Liver (tissue), 6 donors: ENCODE results near the gene IMPA2. TPM values are rescaled to one million over a fixed set of nuclear protein-coding genes. Genes with fewer than 3 reads are reported as not detected.

ENCODE experiments used
- REST ChIP-seq: IDR thresholded peaks from 2 replicates; pipeline ENCODE4 v1.6.1; 2016; ENCODE audit warnings: antibody characterized with exemption, mild to moderate bottlenecking
- polyA plus RNA-seq, 2 donors: library from polyadenylated mRNA; stranded (reverse) in 1 of 2; unstranded in 1 of 2; fragments of 200-250 nt in 1 of 2; fragments of >200 nt in 1 of 2; fragmentation: Nextera tagmentation in 1 of 2; extraction: Ambion mirVana in 1 of 2; gene quantifications; one replicate each; pipeline versions ENCODE4 v1.2.1 to v1.2.3, GENCODE V29; 2013 to 2015
- small RNA-seq: library from RNA; depleted of rRNA; stranded (forward); fragments of <200 nt; gene quantifications from one replicate; pipeline ENCODE3, GENCODE V24; 2014
- total RNA-seq, 2 donors: library from RNA; depleted of rRNA; stranded (reverse); fragments of >200 nt; gene quantifications; one replicate each; pipeline ENCODE4 v1.2.3, GENCODE V29; 2014
- donor health status: healthy.
- donor health status: healthy.
- donor health status: healthy.

IMPA2 gene
- total and polyA plus RNA-seq, 4 donors: 27.5 to 55.8 (median 48.2) TPM

GRCh38 chr18:12079491-12080237, 98.4 kb downstream of the IMPA2 start (continued):
- TF ChIP-seq REST: no peak

Small RNAs within 50 kb of the gene (small RNA-seq; reads per million reads assigned to genes)
- not detected for gene AP001542.1

Other genes with a start within 250 kb of the IMPA2 start
- gene CHMP1B, start 130.1 kb upstream of the IMPA2 start, total RNA-seq: 10 to 100 TPM; 19.5 to 23.6 TPM
- 10 to 100 TPM; 13.6 to 18.7 TPM for gene CHMP1B, start 130.1 kb upstream of the IMPA2 start, polyA plus RNA-seq
- gene MPPE1, start 73.2 kb upstream of the IMPA2 start, total RNA-seq: 10 to 100 TPM in 1 of 2 donors, 1 to 10 TPM in 1; 9.8 to 31.0 TPM
- 10 to 100 TPM; 21.2 to 31.6 TPM for gene MPPE1, start 73.2 kb upstream of the IMPA2 start, polyA plus RNA-seq
- gene ANKRD62, start 112.3 kb downstream of the IMPA2 start, total RNA-seq: under 1 TPM in 1 of 2 donors, not detected in 1; under 0.01 TPM
- not detected for gene ANKRD62, start 112.3 kb downstream of the IMPA2 start, polyA plus RNA-seq